ENCODE measurements around the gene MRM3.
"Not testable (repeated sequence)": the region's sequence is repeated elsewhere in the genome, so short reads cannot be mapped to it uniquely, and the experiment has no call there.

GRCh38 chr17:785901-786300 lies 3.7 kb downstream of the MRM3 start:
- TF ChIP-seq CTCF (IDR thresholded peaks at IDR 0.05; ENCODE audit: low read depth, low read length, poor library complexity, severe bottlenecking); EZH2phosphoT487 (IDR thresholded peaks at IDR 0.05; ENCODE audit: borderline replicate concordance, low read length): not testable (repeated sequence)

Measured in DOHH2 (cell line).